GM23338 (cell line): ENCODE data around the gene PDXK. TPM values are rescaled to one million over a fixed set of nuclear protein-coding genes. Genes with fewer than 3 reads are reported as not detected.

ENCODE experiments used
- ATAC-seq: fragments of 200-7000 bp; cut with Tn5 transposase; 3 replicates; pipeline ENCODE4 v1.9.1; 2020
- DNase-seq: peaks from one replicate; pipeline ENCODE4 v3.0.0-alpha.2; 2015; ENCODE audit warnings: low spot score
- H2AFZ ChIP-seq: fragments of 200-600 bp; sonication (generic); 2 replicates; pipeline ENCODE4 v1.8.0; 2016; ENCODE audit warnings: antibody characterized with exemption, mild to moderate bottlenecking, moderate library complexity
- H3F3A ChIP-seq: fragments of 200-600 bp; sonication (generic); replicated peaks from 2 replicates; pipeline ENCODE4 v1.8.0; 2017; ENCODE audit warnings: antibody characterized with exemption, mixed run types, low read depth
- H3K27ac ChIP-seq: fragments of 200-600 bp; sonication (generic); 2 replicates; pipeline ENCODE4 v1.6.1; 2016; ENCODE audit warnings: low read depth
- H3K27me3 ChIP-seq: fragments of 200-600 bp; sonication (generic); 2 replicates; pipeline ENCODE4 v1.8.0; 2016; ENCODE audit warnings: mild to moderate bottlenecking, mixed run types, moderate library complexity; ENCODE audit not compliant: insufficient read depth
- H3K36me3 ChIP-seq: fragments of 200-600 bp; sonication (generic); 2 replicates; pipeline ENCODE4 v1.8.0; 2016; ENCODE audit warnings: mild to moderate bottlenecking; ENCODE audit not compliant: insufficient read depth
- H3K4me1 ChIP-seq: fragments of 200-600 bp; sonication (generic); 2 replicates; pipeline ENCODE4 v1.8.0; 2016; ENCODE audit warnings: mild to moderate bottlenecking, moderate library complexity; ENCODE audit not compliant: insufficient read depth
- H3K4me2 ChIP-seq: fragments of 200-600 bp; sonication (generic); 2 replicates; pipeline ENCODE4 v1.7.1; 2017; ENCODE audit warnings: mixed run types
- H3K4me3 ChIP-seq: fragments of 200-600 bp; sonication (generic); 2 replicates; pipeline ENCODE4 v1.6.1; 2016; ENCODE audit warnings: mixed run types
- H3K79me2 ChIP-seq: fragments of 200-600 bp; sonication (generic); replicated peaks from 2 replicates; pipeline ENCODE4 v1.8.0; 2017; ENCODE audit warnings: mild to moderate bottlenecking; ENCODE audit not compliant: insufficient read depth
- H3K9me2 ChIP-seq: fragments of 200-600 bp; sonication (generic); 2 replicates; pipeline ENCODE4 v1.8.0; 2017; ENCODE audit not compliant: insufficient read depth
- H4K20me1 ChIP-seq: fragments of 200-600 bp; sonication (generic); replicated peaks from 2 replicates; pipeline ENCODE4 v1.8.0; 2017; ENCODE audit warnings: mild to moderate bottlenecking; ENCODE audit not compliant: insufficient read depth
- H3K27ac Mint-ChIP-seq: 2 replicates; pipeline ENCODE4 v1.8.0; 2020; ENCODE audit warnings: inconsistent platforms, mild to moderate bottlenecking, moderate library complexity, mixed read lengths
- H3K27me3 Mint-ChIP-seq: 3 replicates; pipeline ENCODE4 v1.8.0; 2022; ENCODE audit warnings: low read depth, mild to moderate bottlenecking, moderate library complexity, mixed read lengths, inconsistent platforms; ENCODE audit not compliant: insufficient read depth, poor library complexity
- H3K36me3 Mint-ChIP-seq: 3 replicates; pipeline ENCODE4 v1.8.0; 2021; ENCODE audit warnings: low read depth, mild to moderate bottlenecking, inconsistent platforms, moderate library complexity, mixed read lengths
- H3K4me1 Mint-ChIP-seq: 3 replicates; pipeline ENCODE4 v1.8.0; 2020; ENCODE audit warnings: mild to moderate bottlenecking, inconsistent platforms, mixed read lengths
- H3K4me3 Mint-ChIP-seq: 3 replicates; pipeline ENCODE4 v1.8.0; 2021; ENCODE audit warnings: moderate library complexity, mild to moderate bottlenecking, inconsistent platforms, mixed read lengths
- H3K9me3 Mint-ChIP-seq: 3 replicates; pipeline ENCODE4 v1.8.0; 2020; ENCODE audit warnings: moderate library complexity, mild to moderate bottlenecking, inconsistent platforms, mixed read lengths
- CREB1 ChIP-seq: fragments of 250-450 bp; sonication (Bioruptor Pico); IDR thresholded peaks from 2 replicates; pipeline ENCODE4 v1.5.0; 2020; ENCODE audit warnings: low read depth, mild to moderate bottlenecking, moderate library complexity
- ETS1 ChIP-seq: IDR thresholded peaks from 2 replicates; pipeline ENCODE4 v1.6.1; 2016; ENCODE audit warnings: antibody characterized with exemption
- EZH2 ChIP-seq: fragments of 200-600 bp; sonication (generic); IDR thresholded peaks from one replicate; pipeline ENCODE4 v1.8.0; 2017; ENCODE audit warnings: antibody characterized with exemption, mild to moderate bottlenecking, low read depth; ENCODE audit not compliant: unreplicated experiment
- JUNB ChIP-seq: IDR thresholded peaks from one replicate; pipeline ENCODE4 v1.6.1; 2016; ENCODE audit warnings: antibody characterized with exemption; ENCODE audit not compliant: unreplicated experiment
- REST ChIP-seq: IDR thresholded peaks from one replicate; pipeline ENCODE4 v1.6.1; 2018; ENCODE audit warnings: antibody characterized with exemption; ENCODE audit not compliant: unreplicated experiment
- STAT1 ChIP-seq: IDR thresholded peaks from one replicate; pipeline ENCODE4 v1.6.1; 2016; ENCODE audit warnings: antibody characterized with exemption; ENCODE audit not compliant: unreplicated experiment
- ZNF462 ChIP-seq: fragments of 250-450 bp; sonication (Bioruptor Pico); IDR thresholded peaks from 2 replicates; pipeline ENCODE4 v1.5.0; 2020; ENCODE audit warnings: mild to moderate bottlenecking, moderate library complexity
- polyA plus RNA-seq: library from polyadenylated mRNA; unstranded; fragments of >200 nt; fragmentation: Nextera tagmentation; extraction: Ambion mirVana; gene quantifications from 2 replicates; pipeline ENCODE4 v1.2.1, GENCODE V29; 2016
- total RNA-seq: library from RNA; depleted of rRNA; stranded (reverse); fragments of >200 nt; shearing (Covaris generic); gene quantifications from 2 replicates; pipeline ENCODE4 v1.2.3, GENCODE V29; 2014

PDXK gene
- total and polyA plus RNA-seq, 2 experiments from 2014 or later = 53.2 to 66.3 TPM

GRCh38 chr21:43797415-43797814, 78.5 kb downstream of the PDXK start (continued):
- TF ChIP-seq ETS1 (no peak), STAT1 (no peak)

- 0 out of 2 replicates have a peak, but pooled peaks cover 3% of the 10 kb centered on the region for H3F3A ChIP-seq
- H3K4me1 ChIP-seq = no peaks in the 10 kb centered on the region
- H4K20me1 ChIP-seq = no peaks in the 10 kb centered on the region; the same call in 1 of the 2 replicates
- no peaks in the 10 kb centered on the region for H3K9me3 Mint-ChIP-seq
- no peak overlapping the region for H3K27ac ChIP-seq
- TF ChIP-seq JUNB = no peak
- DNase-seq (no peak), ATAC-seq (no peak)
- H3K27ac Mint-ChIP-seq = no peak overlapping the region; the same call in 1 of the 2 replicates
- no peak overlapping the region for H3K4me3 Mint-ChIP-seq
- H3K79me2 ChIP-seq = peaks cover 16% of the 10 kb centered on the region
- no peaks in the 10 kb centered on the region for H3K27me3 ChIP-seq
- no peak overlapping the region for H2AFZ ChIP-seq
- no peaks in the 10 kb centered on the region for H3K9me2 ChIP-seq
- peaks cover 33% of the 10 kb centered on the region for H3K36me3 ChIP-seq
- H3K27me3 Mint-ChIP-seq = peaks cover 13% of the 10 kb centered on the region
- H3K4me1 Mint-ChIP-seq = no peaks in the 10 kb centered on the region
- H3K4me3 ChIP-seq = no peak overlapping the region
- H3K4me2 ChIP-seq = no peak overlapping the region
- peaks cover 97% of the 10 kb centered on the region for H3K36me3 Mint-ChIP-seq
Observed at GRCh38 chr21:43797925-43798715, 79.2 kb downstream of the PDXK start.

- no peaks in the 10 kb centered on the region for H3K4me1 Mint-ChIP-seq
- H3K36me3 Mint-ChIP-seq = peaks cover 93% of the 10 kb centered on the region
- H3K27ac ChIP-seq = no peak overlapping the region
- ATAC-seq = no peak
- H3K4me3 ChIP-seq = no peak overlapping the region
- peaks cover 13% of the 10 kb centered on the region for H3K27me3 Mint-ChIP-seq
- H3F3A ChIP-seq = 0 out of 2 replicates have a peak, but pooled peaks cover 3% of the 10 kb centered on the region
- no peak overlapping the region for H3K4me3 Mint-ChIP-seq
- H3K27ac Mint-ChIP-seq = no peak overlapping the region
- no peaks in the 10 kb centered on the region for H3K27me3 ChIP-seq
- no peak overlapping the region for H2AFZ ChIP-seq
- DNase-seq = no peak
- no peaks in the 10 kb centered on the region; the same call in 1 of the 2 replicates for H4K20me1 ChIP-seq
- H3K79me2 ChIP-seq = peaks cover 9% of the 10 kb centered on the region
- H3K9me2 ChIP-seq = no peaks in the 10 kb centered on the region
- no peak overlapping the region for H3K4me2 ChIP-seq
- H3K4me1 ChIP-seq = no peaks in the 10 kb centered on the region
- peaks cover 26% of the 10 kb centered on the region for H3K36me3 ChIP-seq
- no peaks in the 10 kb centered on the region for H3K9me3 Mint-ChIP-seq
- TF ChIP-seq REST (no peak), EZH2 (no peak), JUNB (no peak), ZNF462 (CRISPR knock-in tag) (no peak), CREB1 (CRISPR knock-in tag) (no peak)
Observed at GRCh38 chr21:43799301-43799840, 80.4 kb downstream of the PDXK start.
